RWPE2 (cell line): ENCODE data around the gene PTOV1.

Experiments
- ATAC-seq: fragments of 200-7000 bp; cut with Tn5 transposase; 3 replicates; pipeline ENCODE4 v1.9.1; 2021; ENCODE audit warnings: low read depth
- DNase-seq: peaks from one replicate; pipeline ENCODE4 v3.0.0-alpha.2; 2020; ENCODE audit warnings: low spot score
- H3K27ac ChIP-seq: fragments of 450-650 bp; 2 replicates; pipeline ENCODE4 v1.5.1; 2017; ENCODE audit warnings: mild to moderate bottlenecking; ENCODE audit not compliant: poor library complexity, severe bottlenecking
- H3K27me3 ChIP-seq: fragments of 250-450 bp; sonication (Bioruptor Pico); 2 replicates; pipeline ENCODE4 v1.5.1; 2021; ENCODE audit warnings: mild to moderate bottlenecking, moderate library complexity; ENCODE audit not compliant: insufficient read depth, poor library complexity, severe bottlenecking
- H3K36me3 ChIP-seq: fragments of 250-450 bp; sonication (Bioruptor Pico); 2 replicates; pipeline ENCODE4 v1.5.1; 2020; ENCODE audit warnings: low read depth, mild to moderate bottlenecking, moderate library complexity
- H3K4me1 ChIP-seq: fragments of 250-450 bp; sonication (Bioruptor Pico); 2 replicates; pipeline ENCODE4 v1.5.1; 2021; ENCODE audit warnings: mild to moderate bottlenecking, moderate library complexity; ENCODE audit not compliant: insufficient read depth, poor library complexity, severe bottlenecking
- H3K4me3 ChIP-seq: fragments of 250-450 bp; sonication (Bioruptor Pico); 2 replicates; pipeline ENCODE4 v1.5.1; 2021; ENCODE audit warnings: mild to moderate bottlenecking, moderate library complexity; ENCODE audit not compliant: severe bottlenecking
- H3K9me3 ChIP-seq: fragments of 250-450 bp; sonication (Bioruptor Pico); 2 replicates; pipeline ENCODE4 v1.5.1; 2021; ENCODE audit warnings: mild to moderate bottlenecking, moderate library complexity; ENCODE audit not compliant: severe bottlenecking
- CTCF ChIP-seq: fragments of 450-650 bp; IDR thresholded peaks from one replicate; pipeline ENCODE4 v1.5.1; 2017; ENCODE audit warnings: mild to moderate bottlenecking, moderate library complexity; ENCODE audit not compliant: poor library complexity, severe bottlenecking

PTOV1 gene

GRCh38 chr19:49857061-49857837 lies 6.3 kb downstream of the PTOV1 start:
- no peak overlapping the region for H3K27ac ChIP-seq
- no peak for DNase-seq
- ATAC-seq = peak; percentile 1; the same call in 1 of the 3 replicates
- H3K4me1 ChIP-seq = peaks cover 7% of the 10 kb centered on the region
- H3K27me3 ChIP-seq = no peaks in the 10 kb centered on the region
- no peaks in the 10 kb centered on the region for H3K9me3 ChIP-seq
- no peak for TF ChIP-seq CTCF
- no peak overlapping the region for H3K4me3 ChIP-seq
- peaks cover 64% of the 10 kb centered on the region for H3K36me3 ChIP-seq

- no peak for TF ChIP-seq CTCF
- no peak for ATAC-seq
- no peak for DNase-seq
- H3K9me3 ChIP-seq = no peaks in the 10 kb centered on the region
- no peaks in the 10 kb centered on the region for H3K27me3 ChIP-seq
- peaks cover 2% of the 10 kb centered on the region for H3K4me1 ChIP-seq
- peaks cover 64% of the 10 kb centered on the region for H3K36me3 ChIP-seq
- H3K4me3 ChIP-seq = no peak overlapping the region
- H3K27ac ChIP-seq = no peak overlapping the region
Observed at GRCh38 chr19:49857838-49858087, 6.8 kb downstream of the PTOV1 start.

- ATAC-seq = no peak
- Histone ChIP-seq H3K36me3 (peaks cover 69% of the 10 kb centered on the region), H3K27me3 (no peaks in the 10 kb centered on the region), H3K4me1 (no peaks in the 10 kb centered on the region), H3K27ac (peak overlapping the region; percentile 33), H3K4me3 (no peak overlapping the region), H3K9me3 (no peaks in the 10 kb centered on the region)
- DNase-seq = no peak
- no peak for TF ChIP-seq CTCF
Observed at GRCh38 chr19:49858088-49858985, 7.4 kb downstream of the PTOV1 start.

GRCh38 chr19:49859682-49860335 lies 8.8 kb downstream of the PTOV1 start:
- no peak overlapping the region for H3K4me3 ChIP-seq
- ATAC-seq (no peak), DNase-seq (no peak)
- peaks cover 78% of the 10 kb centered on the region for H3K36me3 ChIP-seq
- TF ChIP-seq CTCF = no peak
- H3K27me3 ChIP-seq = no peaks in the 10 kb centered on the region
- H3K27ac ChIP-seq = peak overlapping the region; percentile 33
- no peaks in the 10 kb centered on the region for H3K9me3 ChIP-seq
- no peaks in the 10 kb centered on the region for H3K4me1 ChIP-seq
